ENCODE data around the gene JAZF1. TPM values are rescaled to one million over a fixed set of nuclear protein-coding genes. Genes with fewer than 3 reads are reported as not detected.

Gene JAZF1
- polyA plus RNA-seq, 1 experiment = 11.6 TPM

GRCh38 chr7:28106321-28106829 lies 74.2 kb downstream of the JAZF1 start:
- ChIA-PET POLR2A (interaction anchor here (0.5 kb wide), 1 partner anchor 68 kb away, joined by 3 read pairs; no protein-coding TSS in a partner anchor), CTCF (interaction anchor here (1.0 to 1.5 kb wide), 2 partner anchors 10 to 87 kb away, joined by 3 read pairs; no protein-coding TSS in a partner anchor)
- Histone ChIP-seq H3K27me3 (ENCODE audit: control insufficient read depth, insufficient read depth, low read length) (no peaks in the 10 kb centered on the region), H3K4me3 (ENCODE audit: low read depth, low read length) (no peak overlapping the region), H3K36me3 (ENCODE audit: control insufficient read depth, insufficient read depth, low read length) (no peaks in the 10 kb centered on the region)
- DNase-seq (ENCODE audit: low read depth) = no peak
- no peak for TF ChIP-seq CTCF (IDR thresholded peaks at IDR 0.05; ENCODE audit: insufficient read depth, low read depth, low read length)

- Histone ChIP-seq H3K4me3 (ENCODE audit: low read depth, low read length) (no peak overlapping the region), H3K27me3 (ENCODE audit: control insufficient read depth, insufficient read depth, low read length) (no peaks in the 10 kb centered on the region), H3K36me3 (ENCODE audit: control insufficient read depth, insufficient read depth, low read length) (no peaks in the 10 kb centered on the region)
- DNase-seq (ENCODE audit: low read depth) = no peak
- POLR2A ChIA-PET = no interaction called here
- CTCF ChIA-PET = interaction anchor here (0.9 to 1.3 kb wide), 4 partner anchors 8 to 89 kb away, joined by 3 to 6 read pairs (median 4); no protein-coding TSS in a partner anchor
- no peak for TF ChIP-seq CTCF (IDR thresholded peaks at IDR 0.05; ENCODE audit: insufficient read depth, low read depth, low read length)
Observed at GRCh38 chr7:28105234-28105633, 75.4 kb downstream of the JAZF1 start.

- Histone ChIP-seq H3K36me3 (ENCODE audit: control insufficient read depth, insufficient read depth, low read length) (no peaks in the 10 kb centered on the region), H3K4me3 (ENCODE audit: low read depth, low read length) (no peak overlapping the region), H3K27me3 (ENCODE audit: control insufficient read depth, insufficient read depth, low read length) (no peaks in the 10 kb centered on the region)
- TF ChIP-seq CTCF (IDR thresholded peaks at IDR 0.05; ENCODE audit: insufficient read depth, low read depth, low read length) = no peak
- POLR2A ChIA-PET = no interaction called here
- DNase-seq (ENCODE audit: low read depth) = no peak
- CTCF ChIA-PET = interaction anchor here (1.2 to 1.3 kb wide), 2 partner anchors 9 to 20 kb away, joined by 3 to 6 read pairs; no protein-coding TSS in a partner anchor
Observed at GRCh38 chr7:28104811-28105210, 75.8 kb downstream of the JAZF1 start.

- ChIA-PET POLR2A (no interaction called here), CTCF (interaction anchor here (0.9 to 1.3 kb wide), 2 partner anchors 10 kb away, joined by 3 read pairs; no protein-coding TSS in a partner anchor)
- no peak for DNase-seq (ENCODE audit: low read depth)
- Histone ChIP-seq H3K36me3 (ENCODE audit: control insufficient read depth, insufficient read depth, low read length) (no peaks in the 10 kb centered on the region), H3K4me3 (ENCODE audit: low read depth, low read length) (no peak overlapping the region), H3K27me3 (ENCODE audit: control insufficient read depth, insufficient read depth, low read length) (no peaks in the 10 kb centered on the region)
- no peak for TF ChIP-seq CTCF (IDR thresholded peaks at IDR 0.05; ENCODE audit: insufficient read depth, low read depth, low read length)
Observed at GRCh38 chr7:28104041-28104541, 76.5 kb downstream of the JAZF1 start.

- H3K4me3 ChIP-seq (ENCODE audit: low read depth, low read length) = no peak overlapping the region
- CTCF ChIA-PET = no interaction called here
- no peak for DNase-seq (ENCODE audit: low read depth)
- TF ChIP-seq CTCF (IDR thresholded peaks at IDR 0.05; ENCODE audit: insufficient read depth, low read depth, low read length) = no peak
- H3K27me3 ChIP-seq (ENCODE audit: control insufficient read depth, insufficient read depth, low read length) = no peaks in the 10 kb centered on the region
- H3K36me3 ChIP-seq (ENCODE audit: control insufficient read depth, insufficient read depth, low read length) = no peaks in the 10 kb centered on the region
- POLR2A ChIA-PET = no interaction called here
Observed at GRCh38 chr7:28102797-28103196, 77.8 kb downstream of the JAZF1 start.

All from BJ (cell line).